A673 (cell line): ENCODE data around the gene LSM6. TPM values are rescaled to one million over a fixed set of nuclear protein-coding genes. Genes with fewer than 3 reads are reported as not detected.

Source experiments
- BruUV-seq: library from RNA; stranded (reverse); fragments of 400-500 nt; replicated peaks from 2 replicates; lab custom pipeline; 2021; lab: Mats Ljungman, UMichigan
- CTCF ChIA-PET: fragments of 300-600 bp; sonication (Branson Sonifier 250); formaldehyde crosslinking; loops from one replicate; lab custom pipeline; 2022; ENCODE audit warnings: antibody characterized with exemption; lab: Charles Lee
- POLR2A ChIA-PET: fragments of 300-600 bp; sonication (Branson Sonifier 250); formaldehyde crosslinking; loops from one replicate; lab custom pipeline; 2022; ENCODE audit warnings: antibody characterized with exemption; ENCODE audit not compliant: low non-redundant PET; lab: Charles Lee
- DNase-seq: peaks from one replicate; pipeline ENCODE4 v3.0.0-alpha.2; 2015; ENCODE audit warnings: low spot score
- H3K27ac ChIP-seq: fragments of 200-600 bp; sonication (generic); 2 replicates; pipeline ENCODE4 v1.5.1; 2016; ENCODE audit warnings: mixed run types, low read depth, mild to moderate bottlenecking, mixed read lengths, antibody characterized with exemption, low read length; ENCODE audit not compliant: poor library complexity, severe bottlenecking
- H3K27me3 ChIP-seq: fragments of 200-600 bp; sonication (generic); replicated peaks from 2 replicates; pipeline ENCODE4 v1.6.1; 2017; ENCODE audit warnings: mixed run types, low read depth, mild to moderate bottlenecking, mixed read lengths, antibody characterized with exemption, low read length; ENCODE audit not compliant: insufficient read depth, poor library complexity
- H3K36me3 ChIP-seq: fragments of 200-600 bp; sonication (generic); 2 replicates; pipeline ENCODE4 v1.6.1; 2016; ENCODE audit warnings: mixed run types, mild to moderate bottlenecking, mixed read lengths, antibody characterized with exemption, low read length; ENCODE audit not compliant: insufficient read depth, poor library complexity, severe bottlenecking
- H3K4me1 ChIP-seq: fragments of 200-600 bp; sonication (generic); 2 replicates; pipeline ENCODE4 v1.6.1; 2017; ENCODE audit warnings: mixed run types, mild to moderate bottlenecking, mixed read lengths, antibody characterized with exemption, low read length; ENCODE audit not compliant: insufficient read depth, poor library complexity, severe bottlenecking
- H3K4me3 ChIP-seq: fragments of 200-600 bp; sonication (generic); 2 replicates; pipeline ENCODE4 v1.5.1; 2016; ENCODE audit warnings: low read depth, mixed run types, mild to moderate bottlenecking, mixed read lengths, low read length; ENCODE audit not compliant: poor library complexity, severe bottlenecking
- H3K9me3 ChIP-seq: fragments of 200-600 bp; sonication (generic); 2 replicates; pipeline ENCODE4 v1.6.1; 2016; ENCODE audit warnings: mixed run types, low read depth, mild to moderate bottlenecking, mixed read lengths, antibody characterized with exemption, low read length; ENCODE audit not compliant: poor library complexity, severe bottlenecking
- CTCF ChIP-seq: fragments of 300-800, 200-600 bp; sonication (generic); conservative IDR thresholded peaks from 2 replicates; pipeline ENCODE4 v1.5.1; 2017; ENCODE audit warnings: low read depth, mild to moderate bottlenecking, antibody characterized with exemption, low read length, moderate library complexity, mixed read lengths
- EZH2 ChIP-seq: fragments of 200-600 bp; sonication (generic); IDR thresholded peaks from 2 replicates; pipeline ENCODE4 v1.6.1; 2017; ENCODE audit warnings: borderline replicate concordance, low read depth, mild to moderate bottlenecking, mixed read lengths, antibody characterized with exemption, low read length; ENCODE audit not compliant: poor library complexity, severe bottlenecking
- intact Hi-C: fragments of 100-400 bp; cut with micrococcal nuclease; formaldehyde crosslinking; loops from one replicate; pipeline ENCODE4 v1.10.0; 2022; ENCODE audit not compliant: unreplicated experiment
- total RNA-seq: library from RNA; stranded (reverse); gene quantifications from 2 replicates; pipeline ENCODE4 v1.2.3, GENCODE V29; 2021

Gene LSM6
- total RNA-seq, 1 experiment from 2014 or later = 61.7 TPM

DNA sequence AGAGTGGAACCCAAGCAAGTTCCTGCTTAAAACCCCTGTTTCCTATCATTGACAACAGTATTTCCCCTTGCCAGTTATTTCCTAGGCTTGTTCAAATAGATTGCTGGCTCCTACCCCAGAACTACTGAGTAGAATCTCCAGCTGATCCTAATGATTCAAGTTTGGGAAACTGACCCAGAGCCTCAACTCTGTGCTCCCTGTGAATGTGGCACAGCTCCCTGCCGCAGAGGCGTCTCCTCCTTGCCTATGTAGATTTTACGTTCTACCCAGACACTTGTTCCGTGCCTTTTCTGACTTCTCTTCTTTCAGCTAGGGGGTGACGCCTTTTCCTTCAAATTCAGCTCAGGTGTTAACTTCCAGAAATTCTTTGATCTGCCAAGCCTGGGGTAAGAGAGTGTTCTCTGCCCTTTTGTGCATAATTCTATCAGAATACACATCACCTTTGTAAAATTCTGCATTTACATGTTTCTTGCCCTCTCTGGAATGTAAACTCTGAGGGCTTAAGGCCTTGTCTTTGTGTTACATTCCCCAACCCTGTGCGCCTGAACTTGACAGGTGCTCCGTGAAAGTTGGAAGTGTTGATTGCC lies 4.4 kb downstream of the LSM6 start:
- CTCF ChIA-PET = no interaction called here
- H3K4me3 ChIP-seq = no peak overlapping the region
- intact Hi-C loops = no loop called here
- no peaks in the 10 kb centered on the region for H3K9me3 ChIP-seq
- no peak for TF ChIP-seq CTCF
- TF ChIP-seq EZH2 = no peak
- POLR2A ChIA-PET = no interaction called here
- no TSS peak for BruUV-seq
- peaks cover 5% of the 10 kb centered on the region for H3K36me3 ChIP-seq
- peaks cover 25% of the 10 kb centered on the region for H3K4me1 ChIP-seq
- DNase-seq = no peak
- H3K27ac ChIP-seq = no peak overlapping the region
- no peaks in the 10 kb centered on the region for H3K27me3 ChIP-seq

- H3K27me3 ChIP-seq = no peaks in the 10 kb centered on the region
- no peaks in the 10 kb centered on the region for H3K9me3 ChIP-seq
- no peak overlapping the region for H3K27ac ChIP-seq
- no peak for DNase-seq
- H3K4me1 ChIP-seq = peaks cover 31% of the 10 kb centered on the region
- BruUV-seq = no TSS peak
- CTCF ChIA-PET = no interaction called here
- no peak overlapping the region for H3K4me3 ChIP-seq
- POLR2A ChIA-PET = no interaction called here
- intact Hi-C loops = no loop called here
- peaks cover 15% of the 10 kb centered on the region for H3K36me3 ChIP-seq
- no peak for TF ChIP-seq CTCF
- TF ChIP-seq EZH2 = no peak
Observed at GRCh38 chr4:146182443-146182842, 6.9 kb downstream of the LSM6 start.

DNA sequence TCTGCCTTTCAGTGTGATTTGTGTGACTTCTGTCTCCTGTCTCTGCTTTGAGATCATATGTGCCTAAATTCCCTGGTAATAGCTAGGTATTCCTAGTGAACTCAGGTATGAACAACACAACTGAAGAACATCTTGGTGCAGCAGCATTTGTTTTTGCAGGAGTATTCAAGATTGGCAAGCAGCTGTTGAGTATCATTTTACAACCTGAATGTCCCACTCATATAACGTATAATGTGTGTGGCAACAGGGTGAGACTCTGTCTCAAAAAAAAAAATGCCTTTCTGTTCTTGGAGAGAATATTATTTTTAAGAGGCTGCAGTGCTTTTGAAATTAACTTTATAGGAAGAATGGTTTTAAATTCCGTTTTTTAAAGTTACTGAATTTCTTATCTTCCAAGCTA lies 7.7 kb downstream of the LSM6 start:
- Histone ChIP-seq H3K27ac (no peak overlapping the region), H3K4me1 (peaks cover 38% of the 10 kb centered on the region), H3K4me3 (no peak overlapping the region), H3K27me3 (no peaks in the 10 kb centered on the region), H3K9me3 (no peaks in the 10 kb centered on the region), H3K36me3 (peaks cover 19% of the 10 kb centered on the region)
- ChIA-PET POLR2A (no interaction called here), CTCF (no interaction called here)
- no peak for DNase-seq
- no peak for TF ChIP-seq CTCF
- TF ChIP-seq EZH2 = no peak
- intact Hi-C loops = no loop called here
- BruUV-seq = no TSS peak
